NCI-H82 treated with DMSO at 0.1 percent for 48 hours (cell line): ENCODE data around the gene DNAJB6.

Experiments
- DNase-seq: peaks from one replicate; lab custom pipeline; 2025; ENCODE audit not compliant: unreplicated experiment; lab: John Stamatoyannopoulos, UW

DNAJB6 gene

GRCh38 chr7:157336383-157337315 is at the start of gene DNAJB6:
DNAJB6 (plus strand) TSS chr7:157337004; CDS start chr7:157358573, 21,569 bp downstream.
- DNase-seq: peak; percentile 65

- no peak for DNase-seq
Observed at GRCh38 chr7:157291404-157292080, 45.3 kb upstream of the DNAJB6 start.

GRCh38 chr7:157292258-157292657 is 44.5 kb upstream of the DNAJB6 start:
- no peak for DNase-seq

- DNase-seq: no peak
Observed at GRCh38 chr7:157292770-157293412, 43.9 kb upstream of the DNAJB6 start.

GRCh38 chr7:157293413-157293788 is 43.4 kb upstream of the DNAJB6 start:
- DNase-seq: no peak

GRCh38 chr7:157294773-157295172 is 42.0 kb upstream of the DNAJB6 start:
- DNase-seq: no peak

- no peak for DNase-seq
Observed at GRCh38 chr7:157295338-157295737, 41.5 kb upstream of the DNAJB6 start.

GRCh38 chr7:157297185-157297584 is 39.6 kb upstream of the DNAJB6 start:
- DNase-seq: no peak

GRCh38 chr7:157299317-157299612 is 37.5 kb upstream of the DNAJB6 start:
- no peak for DNase-seq

- no peak for DNase-seq
Observed at GRCh38 chr7:157299613-157300368, 37.0 kb upstream of the DNAJB6 start.

- no peak for DNase-seq
Observed at GRCh38 chr7:157300369-157300825, 36.4 kb upstream of the DNAJB6 start.

- no peak for DNase-seq
Observed at GRCh38 chr7:157301610-157302120, 35.1 kb upstream of the DNAJB6 start.

GRCh38 chr7:157306846-157307838 is 29.7 kb upstream of the DNAJB6 start:
- no peak for DNase-seq

GRCh38 chr7:157309988-157310668 is 26.7 kb upstream of the DNAJB6 start:
- DNase-seq: no peak

GRCh38 chr7:157310676-157311185 is 26.1 kb upstream of the DNAJB6 start:
- no peak for DNase-seq

GRCh38 chr7:157312941-157313340 is 23.9 kb upstream of the DNAJB6 start:
- DNase-seq: no peak

- DNase-seq: no peak
Observed at GRCh38 chr7:157313645-157314044, 23.2 kb upstream of the DNAJB6 start.

- no peak for DNase-seq
Observed at GRCh38 chr7:157318015-157318706, 18.6 kb upstream of the DNAJB6 start.
